ENCODE measurements around the gene SNX19. TPM values are rescaled to one million over a fixed set of nuclear protein-coding genes. Genes with fewer than 3 reads are reported as not detected.

Gene SNX19
- total RNA-seq, 1 experiment from 2014 or later: 34.4 TPM

- no CpG with 5 or more reads among the region's 2 CpGs for WGBS (ENCODE audit: extremely low coverage, insufficient read length, low lambda C conversion rate)
- H3K27ac ChIP-seq (ENCODE audit: insufficient read length, low read depth, low read length): no peak overlapping the region
- H3K9me3 Mint-ChIP-seq: no peaks in the 10 kb centered on the region
These were observed 26.1 kb downstream of the SNX19 start for GRCh38 chr11:130890039-130890745.

More at GRCh38 chr11:130890039-130890745, 26.1 kb downstream of the SNX19 start:
- Histone ChIP-seq H3K79me1 (ENCODE audit: insufficient read depth, low read depth, low read length, poor library complexity, severe bottlenecking) (no peaks in the 10 kb centered on the region), H2AK5ac (ENCODE audit: insufficient read length, low read length) (no peak overlapping the region), H2BK5ac (ENCODE audit: insufficient read length, low read length) (no peak overlapping the region), H3K23me2 (ENCODE audit: insufficient read length, low read depth, low read length, poor library complexity, severe bottlenecking) (no peaks in the 10 kb centered on the region), H3K4me1 (ENCODE audit: insufficient read depth, low read length) (no peaks in the 10 kb centered on the region), H3K4me2 (ENCODE audit: insufficient read depth, insufficient read length, low read length) (no peak overlapping the region), H4K8ac (replicated peaks; ENCODE audit: insufficient read length, low read depth, low read length) (no peak overlapping the region), H4K5ac (ENCODE audit: insufficient read length, low read depth, low read length) (no peak overlapping the region), H2BK20ac (ENCODE audit: low read depth, low read length, poor library complexity, severe bottlenecking) (no peak overlapping the region), H3K14ac (ENCODE audit: insufficient read depth, low read length) (no peak overlapping the region), H3K18ac (ENCODE audit: insufficient read length, low read depth, low read length) (no peak overlapping the region), H3T11ph (ENCODE audit: low read length) (no peak overlapping the region), H2BK120ac (ENCODE audit: low read depth, low read length, poor library complexity, severe bottlenecking) (no peak overlapping the region), H3K9me3 (ENCODE audit: control insufficient read depth, low read depth, low read length) (no peaks in the 10 kb centered on the region), H2BK12ac (ENCODE audit: insufficient read length, low read depth, low read length) (no peak overlapping the region), H3K56ac (ENCODE audit: insufficient read length, low read depth, low read length) (no peak overlapping the region), H4K91ac (ENCODE audit: insufficient read length, low read depth, low read length) (no peak overlapping the region), H2AFZ (ENCODE audit: low read length) (no peak overlapping the region), H2BK15ac (ENCODE audit: low read depth, low read length) (no peak overlapping the region), H4K20me1 (ENCODE audit: control insufficient read depth, insufficient read depth, insufficient read length) (no peaks in the 10 kb centered on the region), H3K4ac (ENCODE audit: low read depth, low read length) (no peak overlapping the region), H3K27me3 (ENCODE audit: insufficient read depth, low read length) (no peaks in the 10 kb centered on the region), H3K23ac (ENCODE audit: insufficient read length, low read depth, low read length) (no peak overlapping the region), H3K9ac (ENCODE audit: extremely low read depth, insufficient read length, low read length) (no peak overlapping the region), H3K79me2 (ENCODE audit: insufficient read depth, low read length) (no peaks in the 10 kb centered on the region)
- DNase-seq: no peak
- peaks cover 19 to 22% of the 10 kb centered on the region in 2 experiments for H3K4me1 Mint-ChIP-seq
- no peaks in the 10 kb centered on the region for H3K27me3 Mint-ChIP-seq (ENCODE audit: low read depth)
- H3K27ac Mint-ChIP-seq: no peak overlapping the region
- H3K36me3 Mint-ChIP-seq (ENCODE audit: insufficient read depth in 1 of 3, low read depth in 3 of 3): peaks cover 3 to 22% (median 7%) of the 10 kb centered on the region in 3 experiments; a peak in 4 of 7 replicates
- no peak overlapping the region for H3K4me3 Mint-ChIP-seq
- TF ChIP-seq, protein P1, sequence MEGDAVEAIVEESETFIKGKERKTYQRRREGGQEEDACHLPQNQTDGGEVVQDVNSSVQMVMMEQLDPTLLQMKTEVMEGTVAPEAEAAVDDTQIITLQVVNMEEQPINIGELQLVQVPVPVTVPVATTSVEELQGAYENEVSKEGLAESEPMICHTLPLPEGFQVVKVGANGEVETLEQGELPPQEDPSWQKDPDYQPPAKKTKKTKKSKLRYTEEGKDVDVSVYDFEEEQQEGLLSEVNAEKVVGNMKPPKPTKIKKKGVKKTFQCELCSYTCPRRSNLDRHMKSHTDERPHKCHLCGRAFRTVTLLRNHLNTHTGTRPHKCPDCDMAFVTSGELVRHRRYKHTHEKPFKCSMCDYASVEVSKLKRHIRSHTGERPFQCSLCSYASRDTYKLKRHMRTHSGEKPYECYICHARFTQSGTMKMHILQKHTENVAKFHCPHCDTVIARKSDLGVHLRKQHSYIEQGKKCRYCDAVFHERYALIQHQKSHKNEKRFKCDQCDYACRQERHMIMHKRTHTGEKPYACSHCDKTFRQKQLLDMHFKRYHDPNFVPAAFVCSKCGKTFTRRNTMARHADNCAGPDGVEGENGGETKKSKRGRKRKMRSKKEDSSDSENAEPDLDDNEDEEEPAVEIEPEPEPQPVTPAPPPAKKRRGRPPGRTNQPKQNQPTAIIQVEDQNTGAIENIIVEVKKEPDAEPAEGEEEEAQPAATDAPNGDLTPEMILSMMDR (conservative IDR thresholded peaks at IDR 0.05): no peak

Data from H9 (cell line).